ENCODE measurements around the gene ARMC5.

GRCh38 chr16:31502981-31503380, 43.7 kb downstream of the ARMC5 start:
- TF ChIP-seq CTCF (conservative IDR thresholded peaks at IDR 0.05 in 1 of 2, IDR thresholded peaks at IDR 0.05 in 1 of 2; ENCODE audit: extremely low read depth in 1 of 2, insufficient read depth in 1 of 2, low read depth in 1 of 2, low read length in 2 of 2) (no peak), EZH2 (IDR thresholded peaks at IDR 0.05; ENCODE audit: borderline replicate concordance, low read length) (no peak)

All from mammary epithelial cell (primary cell).